ENCODE results near the gene SGMS1. TPM values are rescaled to one million over a fixed set of nuclear protein-coding genes. Genes with fewer than 3 reads are reported as not detected.

Gene SGMS1
- total and polyA plus RNA-seq, 2 donors (not counting 1 experiment from before 2014, with no cell fraction given), result 10.0 to 43.5 TPM

DNA sequence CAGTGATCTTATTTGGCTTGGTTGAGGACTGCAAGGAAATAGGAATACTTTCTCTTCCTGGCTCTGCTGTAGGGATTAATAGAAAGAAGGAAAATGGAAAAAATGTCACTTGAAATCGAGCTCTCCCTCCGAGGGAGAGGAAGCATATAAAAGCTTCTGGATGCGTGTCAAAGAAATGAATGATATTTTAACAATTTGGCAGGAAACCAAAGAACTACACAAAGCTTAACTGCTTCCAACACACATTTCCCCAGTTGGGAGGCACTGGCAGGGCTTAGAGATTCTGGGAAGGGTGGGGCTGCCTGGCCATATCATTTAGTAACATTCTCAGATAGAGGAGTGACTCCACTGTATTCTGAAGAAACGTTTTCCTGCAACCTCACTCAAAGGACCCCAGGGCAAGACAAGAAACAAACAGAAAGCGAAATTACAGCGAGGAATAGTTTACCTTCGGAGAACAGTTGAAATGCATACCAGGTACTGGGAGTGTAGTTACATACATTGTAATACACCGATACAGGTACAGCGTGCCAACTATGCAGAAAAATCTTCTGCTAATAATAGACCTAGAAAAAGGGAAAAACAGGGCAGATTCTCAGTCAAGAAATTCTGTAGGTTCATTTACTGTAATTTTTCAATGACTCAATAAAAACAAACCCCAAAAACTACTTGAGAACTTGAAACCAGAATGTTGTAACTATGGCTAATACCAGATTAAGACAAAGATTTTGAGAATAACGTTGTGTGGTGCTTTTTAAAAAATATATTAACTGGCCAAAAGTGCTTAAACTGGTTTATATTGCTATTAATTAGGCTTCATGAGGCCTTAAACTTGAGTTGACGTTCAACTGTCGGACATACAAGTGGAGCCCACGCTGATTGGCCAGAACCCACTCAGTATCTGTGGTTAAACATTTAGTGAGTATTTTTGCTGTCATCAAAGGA lies 296.7 kb downstream of the SGMS1 start:
- Histone ChIP-seq H3K27ac (ENCODE audit: low read length in 2 of 2) (no peak overlapping the region), H3K4me3 (ENCODE audit: control extremely low read depth in 1 of 5, extremely low read depth in 1 of 5, insufficient read depth in 1 of 5, low read depth in 2 of 5, low read length in 4 of 5) (peak overlapping the region in 2 of 5 experiments; percentile 31 to 51), H3K9me3 (ENCODE audit: control extremely low read depth in 1 of 3, control insufficient read depth in 2 of 3, insufficient read depth in 1 of 3, low read length in 2 of 3) (no peaks in the 10 kb centered on the region), H2AFZ (ENCODE audit: insufficient read depth, low read depth, low read length, poor library complexity, severe bottlenecking) (peak overlapping the region; percentile 5), H3K4me1 (ENCODE audit: control insufficient read depth in 2 of 2, insufficient read depth in 2 of 2, low read length in 2 of 2) (peaks cover 5 to 25% of the 10 kb centered on the region in 2 donors), H3K27me3 (replicated peaks in 1 of 4; ENCODE audit: control extremely low read depth in 1 of 4, control insufficient read depth in 3 of 4, insufficient read depth in 4 of 4, low read length in 3 of 4) (no peaks in the 10 kb centered on the region), H3K9ac (ENCODE audit: low read length) (peak overlapping the region; percentile 53), H3K36me3 (replicated peaks in 1 of 2; ENCODE audit: control extremely low read depth in 1 of 2, control insufficient read depth in 1 of 2, extremely low read depth in 1 of 2, insufficient read depth in 2 of 2, low read length in 1 of 2) (no peaks in the 10 kb centered on the region), H3K79me2 (ENCODE audit: control insufficient read depth, insufficient read depth, low read length) (no peaks in the 10 kb centered on the region), H3K4me2 (replicated peaks; ENCODE audit: low read depth, low read length, poor library complexity, severe bottlenecking) (peak overlapping the region; percentile 43), H4K20me1 (ENCODE audit: control insufficient read depth, insufficient read depth, low read length, poor library complexity, severe bottlenecking) (no peaks in the 10 kb centered on the region)
- no peak overlapping the region for H3K27ac Mint-ChIP-seq
- ChIA-PET POLR2A (no interaction called here), CTCF (no interaction called here)
- no peak for ATAC-seq (ENCODE audit: low read depth)
- H3K4me1 Mint-ChIP-seq, result peaks cover 28% of the 10 kb centered on the region
- 94% methylated on average over 3 of the region's 13 CpGs for WGBS (ENCODE audit: insufficient coverage)
- TF ChIP-seq, protein P1, sequence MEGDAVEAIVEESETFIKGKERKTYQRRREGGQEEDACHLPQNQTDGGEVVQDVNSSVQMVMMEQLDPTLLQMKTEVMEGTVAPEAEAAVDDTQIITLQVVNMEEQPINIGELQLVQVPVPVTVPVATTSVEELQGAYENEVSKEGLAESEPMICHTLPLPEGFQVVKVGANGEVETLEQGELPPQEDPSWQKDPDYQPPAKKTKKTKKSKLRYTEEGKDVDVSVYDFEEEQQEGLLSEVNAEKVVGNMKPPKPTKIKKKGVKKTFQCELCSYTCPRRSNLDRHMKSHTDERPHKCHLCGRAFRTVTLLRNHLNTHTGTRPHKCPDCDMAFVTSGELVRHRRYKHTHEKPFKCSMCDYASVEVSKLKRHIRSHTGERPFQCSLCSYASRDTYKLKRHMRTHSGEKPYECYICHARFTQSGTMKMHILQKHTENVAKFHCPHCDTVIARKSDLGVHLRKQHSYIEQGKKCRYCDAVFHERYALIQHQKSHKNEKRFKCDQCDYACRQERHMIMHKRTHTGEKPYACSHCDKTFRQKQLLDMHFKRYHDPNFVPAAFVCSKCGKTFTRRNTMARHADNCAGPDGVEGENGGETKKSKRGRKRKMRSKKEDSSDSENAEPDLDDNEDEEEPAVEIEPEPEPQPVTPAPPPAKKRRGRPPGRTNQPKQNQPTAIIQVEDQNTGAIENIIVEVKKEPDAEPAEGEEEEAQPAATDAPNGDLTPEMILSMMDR (IDR thresholded peaks at IDR 0.05), result no peak
- TF ChIP-seq EZH2 (IDR thresholded peaks at IDR 0.05; ENCODE audit: borderline replicate concordance, insufficient read depth, low read depth, low read length, poor library complexity, severe bottlenecking), result no peak
- H3K27me3 Mint-ChIP-seq, result no peaks in the 10 kb centered on the region
- H3K4me3 Mint-ChIP-seq, result no peak overlapping the region
- intact Hi-C loops (cut with micrococcal nuclease), result no loop called here
- H3K9me3 Mint-ChIP-seq (ENCODE audit: insufficient read depth), result no peaks in the 10 kb centered on the region
- DNase-seq, result no peak

DNA sequence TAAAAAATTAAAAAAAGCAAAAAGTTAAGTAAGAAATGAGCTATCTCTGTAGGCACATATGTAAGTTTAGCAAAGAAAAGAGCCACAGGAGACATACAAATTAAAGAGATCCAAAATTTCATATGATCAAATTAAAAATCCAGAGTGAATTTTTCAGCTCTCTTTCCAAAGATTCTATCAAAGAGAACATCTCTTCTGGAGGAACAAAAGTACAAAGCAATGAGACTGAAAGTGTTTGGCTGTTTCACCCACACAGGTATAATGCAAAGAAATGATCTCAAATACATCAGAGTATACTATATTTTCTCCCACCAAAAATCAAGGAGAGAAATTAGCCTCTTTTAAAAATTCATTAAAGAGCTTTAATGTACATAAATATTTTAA lies 297.6 kb downstream of the SGMS1 start:
- DNase-seq, result no peak
- no peaks in the 10 kb centered on the region for H3K27me3 Mint-ChIP-seq
- no peaks in the 10 kb centered on the region for H3K9me3 Mint-ChIP-seq (ENCODE audit: insufficient read depth)
- Histone ChIP-seq H2AFZ (ENCODE audit: insufficient read depth, low read depth, low read length, poor library complexity, severe bottlenecking) (no peak overlapping the region), H3K79me2 (ENCODE audit: control insufficient read depth, insufficient read depth, low read length) (no peaks in the 10 kb centered on the region), H4K20me1 (ENCODE audit: control insufficient read depth, insufficient read depth, low read length, poor library complexity, severe bottlenecking) (no peaks in the 10 kb centered on the region), H3K9me3 (ENCODE audit: control extremely low read depth in 1 of 3, control insufficient read depth in 2 of 3, insufficient read depth in 1 of 3, low read length in 2 of 3) (no peaks in the 10 kb centered on the region), H3K9ac (ENCODE audit: low read length) (no peak overlapping the region), H3K27me3 (replicated peaks in 1 of 4; ENCODE audit: control extremely low read depth in 1 of 4, control insufficient read depth in 3 of 4, insufficient read depth in 4 of 4, low read length in 3 of 4) (no peaks in the 10 kb centered on the region), H3K4me3 (ENCODE audit: control extremely low read depth in 1 of 5, extremely low read depth in 1 of 5, insufficient read depth in 1 of 5, low read depth in 2 of 5, low read length in 4 of 5) (no peak overlapping the region), H3K27ac (ENCODE audit: low read length in 2 of 2) (no peak overlapping the region), H3K36me3 (replicated peaks in 1 of 2; ENCODE audit: control extremely low read depth in 1 of 2, control insufficient read depth in 1 of 2, extremely low read depth in 1 of 2, insufficient read depth in 2 of 2, low read length in 1 of 2) (no peaks in the 10 kb centered on the region), H3K4me1 (ENCODE audit: control insufficient read depth in 2 of 2, insufficient read depth in 2 of 2, low read length in 2 of 2) (peaks cover 5 to 25% of the 10 kb centered on the region in 2 donors), H3K4me2 (replicated peaks; ENCODE audit: low read depth, low read length, poor library complexity, severe bottlenecking) (no peak overlapping the region)
- no peak for ATAC-seq (ENCODE audit: low read depth)
- H3K27ac Mint-ChIP-seq, result no peak overlapping the region
- peaks cover 33% of the 10 kb centered on the region for H3K4me1 Mint-ChIP-seq
- intact Hi-C loops (cut with micrococcal nuclease), result no loop called here
- CTCF ChIA-PET, result interaction anchor here (1.4 kb wide), 1 partner anchor 23 kb away, joined by 3 read pairs; no protein-coding TSS in a partner anchor
- POLR2A ChIA-PET, result no interaction called here
- no peak overlapping the region for H3K4me3 Mint-ChIP-seq
- TF ChIP-seq, protein P1 (IDR thresholded peaks at IDR 0.05), result no peak
- no peak for TF ChIP-seq EZH2 (IDR thresholded peaks at IDR 0.05; ENCODE audit: borderline replicate concordance, insufficient read depth, low read depth, low read length, poor library complexity, severe bottlenecking)
